Measurements from ENCODE around the gene CKB. TPM values are rescaled to one million over a fixed set of nuclear protein-coding genes. Genes with fewer than 3 reads are reported as not detected.

CKB gene
- total and polyA plus RNA-seq, 9 of the 15 experiments (the other 6 are each of a cell fraction or from before 2014, with no cell fraction given), result 23.9 to 692 (median 132) TPM

GRCh38 chr14:103499709-103500108 lies 22.9 kb downstream of the CKB start (continued):
- TF ChIP-seq REST (IDR thresholded peaks at IDR 0.05; ENCODE audit: borderline replicate concordance), result no peak
- no peak for TF ChIP-seq REST (CRISPR knock-in tag; IDR thresholded peaks at IDR 0.05; ENCODE audit: low read depth)
- no peak for TF ChIP-seq FOXP4 (CRISPR knock-in tag; IDR thresholded peaks at IDR 0.05; ENCODE audit: borderline replicate concordance)
- no peak for TF ChIP-seq FOXK2 (conservative IDR thresholded peaks at IDR 0.05 in 1 of 2, IDR thresholded peaks at IDR 0.05 in 1 of 2; ENCODE audit: low read depth in 2 of 2)
- no peak for TF ChIP-seq TRIM28 (IDR thresholded peaks at IDR 0.05)
